Activated T-helper 17 cell treated with anti-CD3 and anti-CD28 coated beads, Interleukin-2, amount 50 U/mL, for 72 hours (primary cell): ENCODE data around the gene PRSS50. TPM values are rescaled to one million over a fixed set of nuclear protein-coding genes. Genes with fewer than 3 reads are reported as not detected.

Source experiments
- ATAC-seq: fragments of 150-1000 bp; cut with Tn5 transposase; replicated peaks from 2 replicates; pipeline ENCODE4 v1.10.0; 2021; ENCODE audit warnings: mild to moderate bottlenecking, moderate library complexity
- H3K27ac Mint-ChIP-seq: one replicate; pipeline ENCODE4 v1.8.0; 2022; ENCODE audit warnings: mixed read lengths
- H3K27me3 Mint-ChIP-seq: one replicate; pipeline ENCODE4 v1.8.0; 2022; ENCODE audit warnings: mixed read lengths
- H3K36me3 Mint-ChIP-seq: one replicate; pipeline ENCODE4 v1.8.0; 2022; ENCODE audit warnings: low read depth, mild to moderate bottlenecking, mixed read lengths
- H3K4me1 Mint-ChIP-seq: one replicate; pipeline ENCODE4 v1.8.0; 2022; ENCODE audit warnings: mixed read lengths
- H3K4me3 Mint-ChIP-seq: one replicate; pipeline ENCODE4 v1.8.0; 2022; ENCODE audit warnings: mild to moderate bottlenecking, mixed read lengths
- H3K9me3 Mint-ChIP-seq: one replicate; pipeline ENCODE4 v1.8.0; 2022; ENCODE audit warnings: mixed read lengths
- total RNA-seq, 2 donors: library from RNA; stranded (reverse); gene quantifications; one replicate each; pipeline ENCODE4 v1.2.3, GENCODE V29; 2022

Gene PRSS50
- total RNA-seq, 2 donors from 2014 or later, result 0.11 TPM; not detected in 1

DNA sequence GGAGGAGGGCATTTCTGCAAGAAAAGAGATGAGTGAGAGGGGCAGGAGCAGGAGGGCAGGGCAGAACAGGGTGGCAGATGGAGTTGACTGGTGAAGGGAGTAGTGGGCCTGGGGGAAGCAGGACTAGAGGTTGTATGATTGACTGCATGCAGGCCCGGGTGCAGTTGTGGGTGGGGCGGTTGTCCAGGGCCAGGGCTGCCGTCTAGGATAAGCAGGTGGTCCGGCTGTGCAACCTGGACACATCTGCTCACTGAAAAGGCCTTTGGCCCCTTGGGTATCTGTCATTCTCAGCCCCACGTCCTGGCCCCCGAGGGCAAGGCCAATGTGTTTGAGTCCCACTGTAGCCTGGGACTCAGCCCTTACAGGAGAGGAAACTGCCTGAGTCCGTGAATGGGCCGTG, 49.6 kb downstream of the PRSS50 start:
- Mint-ChIP-seq H3K9me3 (no peaks in the 10 kb centered on the region), H3K27ac (no peak overlapping the region), H3K4me1 (no peaks in the 10 kb centered on the region), H3K27me3 (no peaks in the 10 kb centered on the region), H3K4me3 (no peak overlapping the region), H3K36me3 (no peaks in the 10 kb centered on the region)
- ATAC-seq, result no peak

- no peaks in the 10 kb centered on the region for H3K27me3 Mint-ChIP-seq
- no peaks in the 10 kb centered on the region for H3K36me3 Mint-ChIP-seq
- no peak overlapping the region for H3K27ac Mint-ChIP-seq
- H3K4me3 Mint-ChIP-seq, result no peak overlapping the region
- no peaks in the 10 kb centered on the region for H3K9me3 Mint-ChIP-seq
- ATAC-seq, result no peak
- H3K4me1 Mint-ChIP-seq, result no peaks in the 10 kb centered on the region
Observed at GRCh38 chr3:46667657-46668056, 50.0 kb downstream of the PRSS50 start.

- Mint-ChIP-seq H3K27me3 (no peaks in the 10 kb centered on the region), H3K4me3 (no peak overlapping the region), H3K27ac (no peak overlapping the region), H3K36me3 (no peaks in the 10 kb centered on the region), H3K4me1 (no peaks in the 10 kb centered on the region), H3K9me3 (no peaks in the 10 kb centered on the region)
- no peak for ATAC-seq
Observed at GRCh38 chr3:46667061-46667621, 50.5 kb downstream of the PRSS50 start.

- no peak for ATAC-seq
- H3K4me1 Mint-ChIP-seq, result no peaks in the 10 kb centered on the region
- H3K9me3 Mint-ChIP-seq, result no peaks in the 10 kb centered on the region
- no peaks in the 10 kb centered on the region for H3K36me3 Mint-ChIP-seq
- H3K27me3 Mint-ChIP-seq, result no peaks in the 10 kb centered on the region
- H3K4me3 Mint-ChIP-seq, result no peak overlapping the region
- H3K27ac Mint-ChIP-seq, result no peak overlapping the region
Observed at GRCh38 chr3:46666453-46666845, 51.2 kb downstream of the PRSS50 start.

GRCh38 chr3:46665763-46666452, 51.8 kb downstream of the PRSS50 start:
- no peak for ATAC-seq
- no peak overlapping the region for H3K4me3 Mint-ChIP-seq
- no peaks in the 10 kb centered on the region for H3K27me3 Mint-ChIP-seq
- no peaks in the 10 kb centered on the region for H3K4me1 Mint-ChIP-seq
- H3K27ac Mint-ChIP-seq, result no peak overlapping the region
- H3K36me3 Mint-ChIP-seq, result no peaks in the 10 kb centered on the region
- H3K9me3 Mint-ChIP-seq, result no peaks in the 10 kb centered on the region

GRCh38 chr3:46664971-46665762, 52.5 kb downstream of the PRSS50 start:
- H3K4me1 Mint-ChIP-seq, result no peaks in the 10 kb centered on the region
- H3K4me3 Mint-ChIP-seq, result no peak overlapping the region
- H3K9me3 Mint-ChIP-seq, result no peaks in the 10 kb centered on the region
- no peaks in the 10 kb centered on the region for H3K36me3 Mint-ChIP-seq
- no peak overlapping the region for H3K27ac Mint-ChIP-seq
- no peak for ATAC-seq
- H3K27me3 Mint-ChIP-seq, result no peaks in the 10 kb centered on the region

GRCh38 chr3:46664188-46664970, 53.3 kb downstream of the PRSS50 start:
- ATAC-seq, result no peak
- Mint-ChIP-seq H3K27ac (no peak overlapping the region), H3K36me3 (no peaks in the 10 kb centered on the region), H3K4me3 (no peak overlapping the region), H3K4me1 (no peaks in the 10 kb centered on the region), H3K9me3 (no peaks in the 10 kb centered on the region), H3K27me3 (no peaks in the 10 kb centered on the region)

DNA sequence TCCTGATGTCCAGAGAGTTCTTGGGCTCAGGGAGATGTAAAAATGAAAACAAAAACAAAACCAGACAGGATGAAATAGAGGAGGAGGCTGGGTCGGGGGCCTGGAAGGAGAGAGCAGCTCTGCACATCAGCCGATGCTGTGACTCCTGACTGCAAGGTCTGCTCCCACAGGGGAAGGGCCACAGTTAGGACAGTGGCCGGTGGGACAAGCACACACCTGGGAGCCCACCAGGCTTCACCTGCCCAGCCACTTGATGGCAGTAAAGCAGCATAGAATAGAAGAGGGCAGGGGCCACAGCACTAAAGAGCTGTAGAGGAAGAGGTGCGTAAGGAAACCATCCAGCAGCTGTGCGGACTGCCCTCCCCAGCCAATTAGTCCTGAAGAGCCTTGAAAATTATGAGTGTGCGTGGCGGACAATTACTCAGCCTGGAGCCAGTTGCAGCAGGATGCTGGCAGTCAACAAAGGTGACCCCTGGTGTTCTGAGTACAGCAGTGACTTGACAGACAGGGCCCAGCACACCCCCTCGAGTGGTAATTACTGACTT, 54.0 kb downstream of the PRSS50 start:
- Mint-ChIP-seq H3K27me3 (no peaks in the 10 kb centered on the region), H3K4me3 (no peak overlapping the region), H3K4me1 (no peaks in the 10 kb centered on the region), H3K9me3 (no peaks in the 10 kb centered on the region), H3K27ac (peak overlapping the region; percentile 54), H3K36me3 (no peaks in the 10 kb centered on the region)
- ATAC-seq, result no peak

DNA sequence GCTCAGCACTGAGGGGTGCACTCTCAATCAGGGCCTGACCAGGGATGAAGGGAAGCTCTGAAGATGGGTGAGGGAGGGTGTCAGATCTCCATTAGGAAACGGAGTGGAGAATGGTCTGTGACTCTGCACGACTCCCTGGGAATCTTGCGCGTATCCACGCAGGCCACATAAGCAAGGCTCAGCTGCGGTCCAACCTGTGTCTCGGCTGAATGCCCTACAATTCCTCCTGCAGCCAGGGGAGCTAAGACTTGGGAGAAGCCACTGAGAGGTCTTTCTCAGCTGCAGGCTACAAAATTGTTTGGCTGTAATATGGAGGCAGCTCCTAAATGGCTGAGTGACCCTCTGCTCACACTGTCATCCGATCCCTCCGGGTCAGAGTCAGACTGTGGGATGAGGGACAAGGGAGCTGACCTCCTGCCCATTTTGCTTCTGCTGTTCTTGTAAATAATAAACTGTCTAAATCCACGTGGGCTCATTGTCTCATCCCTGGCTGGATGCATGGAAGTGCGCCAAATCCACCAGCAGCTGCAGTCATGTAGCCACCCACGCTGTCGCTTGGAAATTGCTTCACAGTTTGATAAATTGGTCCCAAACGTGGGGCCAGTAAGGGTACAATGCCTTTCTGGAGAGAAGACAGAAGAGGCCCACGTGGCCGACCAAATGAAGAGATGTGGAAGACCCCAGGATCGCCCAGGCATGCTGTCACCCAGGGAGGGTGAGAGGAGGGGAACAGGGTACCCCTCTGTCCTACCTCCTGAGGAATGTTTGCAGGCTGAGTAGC, 54.7 kb downstream of the PRSS50 start:
- H3K4me1 Mint-ChIP-seq, result no peaks in the 10 kb centered on the region
- H3K4me3 Mint-ChIP-seq, result no peak overlapping the region
- no peaks in the 10 kb centered on the region for H3K27me3 Mint-ChIP-seq
- peak overlapping the region; percentile 54 for H3K27ac Mint-ChIP-seq
- no peaks in the 10 kb centered on the region for H3K36me3 Mint-ChIP-seq
- no peaks in the 10 kb centered on the region for H3K9me3 Mint-ChIP-seq
- no peak for ATAC-seq

Other genes starting within 250 kb of the PRSS50 start
- gene RTP3, start 219.9 kb downstream of the PRSS50 start, total RNA-seq, result not detected
- not detected for gene LRRC2, start 151.6 kb downstream of the PRSS50 start, total RNA-seq
- not detected for gene FAM240A, start 105.3 kb downstream of the PRSS50 start, total RNA-seq
- gene ALS2CL, start 24.2 kb downstream of the PRSS50 start, total RNA-seq, result 1 to 10 TPM in 1 of 2 donors, under 1 TPM in 1; 0.69 to 5.2 TPM
- under 1 TPM; 0.15 to 0.53 TPM for gene TMIE, start 16.5 kb downstream of the PRSS50 start, total RNA-seq
- not detected for gene MYL3, start 145.6 kb upstream of the PRSS50 start, total RNA-seq
- gene PTH1R, start 159.9 kb upstream of the PRSS50 start, total RNA-seq, result not detected